IPS-NIHi11 (cell line): ENCODE data around the gene WHAMM.
A peak's percentile ranks its signal among the peaks of the same experiment; 100 is the strongest.
"Not testable (repeated sequence)": the region's sequence is repeated elsewhere in the genome, so short reads cannot be mapped to it uniquely, and the experiment has no call there.

Experiments
- DNase-seq: peaks from one replicate; pipeline ENCODE4 v3.0.0; 2012; ENCODE audit warnings: mixed read lengths, low spot score

WHAMM gene

DNA sequence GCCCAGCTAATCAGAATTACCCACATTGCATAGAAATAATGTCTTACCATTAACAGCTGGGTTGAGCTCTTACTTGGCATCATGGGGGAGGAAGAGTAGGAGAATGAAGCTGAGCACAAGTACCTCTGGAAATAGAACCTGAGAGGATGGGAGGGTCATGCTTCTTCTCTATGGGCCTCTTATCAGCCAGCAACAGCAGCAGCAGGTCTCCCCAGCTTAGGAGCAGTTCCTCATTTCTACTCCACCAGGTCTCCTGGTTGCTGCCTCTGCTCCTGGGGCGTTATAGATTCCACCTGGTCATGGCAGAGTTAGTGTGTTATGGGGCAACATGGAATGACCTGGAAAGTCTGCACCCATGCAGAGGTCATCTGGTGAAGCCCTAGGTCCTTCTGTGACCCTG, 6.9 kb upstream of the WHAMM start:
- no peak for DNase-seq

DNA sequence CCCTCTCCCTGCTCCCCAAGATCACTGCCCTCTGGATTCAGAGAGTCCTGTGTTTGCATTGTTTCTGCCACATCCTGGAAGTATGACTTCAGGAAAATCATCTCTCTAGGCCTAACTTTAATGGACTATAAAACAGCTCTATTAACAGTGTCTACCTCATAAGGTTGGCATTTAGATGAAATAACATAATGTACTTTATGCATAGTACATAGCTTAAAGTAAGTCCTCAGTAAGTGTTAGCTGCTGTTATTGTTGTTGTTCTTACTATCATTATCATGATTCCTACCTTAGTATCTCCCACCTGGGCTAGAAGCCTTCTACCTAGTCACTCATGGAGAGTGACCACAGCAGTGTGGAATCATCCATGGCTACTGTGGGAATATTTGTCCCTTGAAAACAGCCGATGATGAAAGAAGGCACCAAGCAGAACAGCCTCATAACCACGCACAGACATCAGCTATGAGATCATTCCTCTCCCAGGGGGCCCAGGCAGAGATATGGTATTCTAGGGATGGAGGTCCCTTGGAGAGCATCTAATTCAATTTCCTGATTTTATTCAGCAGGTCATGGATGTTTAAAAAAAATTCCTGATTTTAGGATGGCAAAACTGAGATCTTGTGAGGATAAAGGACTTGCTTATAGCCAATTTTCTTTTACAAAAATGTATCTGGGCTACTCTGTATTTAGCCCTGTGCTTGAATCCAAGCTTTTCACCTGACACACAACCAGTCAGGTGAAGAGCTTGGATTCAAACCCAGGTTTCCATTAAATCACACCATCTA, 5.4 kb upstream of the WHAMM start:
- no peak for DNase-seq

- no peak for DNase-seq
These were observed 4.9 kb upstream of the WHAMM start for GRCh38 chr15:82804575-82804949.

GRCh38 chr15:82805994-82806406, 3.4 kb upstream of the WHAMM start, which contains the start of gene FSD2:
Gene FSD2, minus strand, starts transcription at chr15:82806069. Its CDS starts 18,679 bp downstream, at chr15:82787390.
- DNase-seq: no peak

DNA sequence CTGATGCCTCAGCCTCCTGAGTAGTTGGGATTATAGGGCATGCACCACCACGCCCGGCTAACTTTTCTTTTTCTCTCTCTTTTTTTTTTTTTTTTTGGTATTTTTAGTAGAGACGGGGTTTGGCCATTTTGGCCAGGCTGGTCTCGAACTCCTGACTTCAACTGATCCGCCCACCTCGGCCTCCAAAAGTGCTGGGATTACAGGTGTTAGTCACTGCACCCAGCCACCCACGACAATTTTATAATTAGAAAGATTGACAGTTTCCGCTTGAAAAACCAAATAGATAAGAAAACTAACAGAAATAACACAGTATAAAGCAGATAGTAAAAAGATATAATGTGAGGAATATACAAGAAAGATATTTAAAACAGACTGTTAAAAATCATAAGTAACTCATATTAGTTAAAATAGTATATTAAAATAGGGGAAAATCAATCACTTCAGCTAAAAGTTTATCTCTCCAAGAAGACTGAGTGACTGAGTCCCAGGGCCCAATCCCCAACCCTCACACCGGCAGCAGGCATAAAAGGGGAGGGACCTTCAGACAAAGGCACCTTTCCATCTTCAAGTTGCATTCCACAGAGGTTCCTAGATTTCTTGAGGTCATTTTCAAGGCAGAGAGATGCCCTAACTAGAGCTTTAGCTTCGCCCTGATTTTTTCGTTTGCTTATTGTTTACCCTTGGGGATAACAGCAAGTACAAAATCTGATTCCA, 1.4 kb upstream of the WHAMM start:
- DNase-seq: no peak

GRCh38 chr15:82808634-82809041, 790 bp upstream of the WHAMM start:
- no peak for DNase-seq

DNA sequence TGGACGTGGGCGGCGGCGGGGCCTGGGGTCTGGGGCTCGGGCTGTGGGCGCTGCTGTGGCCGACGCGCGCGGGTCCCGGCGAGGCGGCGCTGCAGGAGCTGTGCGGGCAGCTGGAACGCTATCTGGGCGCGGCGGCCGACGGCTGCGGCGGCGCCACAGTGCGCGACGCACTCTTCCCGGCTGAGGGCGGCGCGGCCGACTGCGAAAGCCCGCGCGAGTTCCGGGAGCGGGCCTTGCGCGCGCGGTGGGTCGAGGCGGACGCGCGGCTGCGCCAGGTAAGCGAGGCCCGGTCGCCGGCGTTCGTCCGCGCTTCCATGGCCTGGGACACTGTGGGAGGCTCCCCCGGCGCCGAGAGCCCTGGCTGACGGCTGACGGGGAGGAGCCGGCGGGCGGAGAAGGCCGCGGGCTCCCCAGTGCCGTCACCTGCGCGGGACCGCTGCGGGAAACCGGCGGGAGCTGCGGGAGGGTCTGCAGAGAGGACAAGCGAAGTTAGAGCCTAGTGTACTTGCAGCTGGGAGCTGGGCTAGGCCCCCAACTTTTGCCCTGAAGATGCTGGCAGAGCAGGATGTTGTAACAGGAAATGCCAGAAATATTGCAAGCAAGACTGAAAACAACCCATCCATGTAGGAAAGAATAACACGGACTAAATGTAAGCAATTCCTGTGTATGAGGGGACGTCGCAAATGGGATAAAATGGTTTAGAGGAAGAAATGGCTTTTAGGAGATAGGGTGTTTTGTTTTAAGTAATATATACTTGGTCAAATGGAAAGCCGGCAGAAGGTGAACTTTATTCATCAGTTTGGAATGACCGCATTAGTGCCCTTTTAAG, 847 bp downstream of the WHAMM start:
- DNase-seq: peak; percentile 47

GRCh38 chr15:82810890-82811426, 1.5 kb downstream of the WHAMM start:
- DNase-seq: no peak

GRCh38 chr15:82812994-82813393, 3.6 kb downstream of the WHAMM start:
- no peak for DNase-seq

- no peak for DNase-seq
These were observed 10.7 kb downstream of the WHAMM start for GRCh38 chr15:82820128-82820527.

DNA sequence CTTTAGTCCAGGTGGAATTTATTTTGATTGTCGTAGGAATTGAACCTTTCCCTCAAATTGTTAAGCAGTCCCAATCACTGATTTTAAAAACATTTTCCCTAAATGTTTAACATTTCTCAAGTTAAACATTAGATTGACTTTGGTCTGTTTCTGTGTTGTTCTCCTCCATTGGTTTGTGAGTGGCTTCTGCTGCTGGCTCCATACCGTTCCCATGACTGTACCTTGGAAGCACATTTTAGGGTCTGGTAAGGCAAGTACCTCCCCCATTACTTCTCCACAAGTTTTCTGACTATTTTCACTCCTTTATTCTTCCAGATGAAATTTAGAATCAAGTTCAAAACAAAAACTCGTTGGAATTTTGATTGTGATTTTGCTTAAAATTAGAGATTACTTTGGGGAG, 12.0 kb downstream of the WHAMM start:
- DNase-seq: not testable (repeated sequence)

DNA sequence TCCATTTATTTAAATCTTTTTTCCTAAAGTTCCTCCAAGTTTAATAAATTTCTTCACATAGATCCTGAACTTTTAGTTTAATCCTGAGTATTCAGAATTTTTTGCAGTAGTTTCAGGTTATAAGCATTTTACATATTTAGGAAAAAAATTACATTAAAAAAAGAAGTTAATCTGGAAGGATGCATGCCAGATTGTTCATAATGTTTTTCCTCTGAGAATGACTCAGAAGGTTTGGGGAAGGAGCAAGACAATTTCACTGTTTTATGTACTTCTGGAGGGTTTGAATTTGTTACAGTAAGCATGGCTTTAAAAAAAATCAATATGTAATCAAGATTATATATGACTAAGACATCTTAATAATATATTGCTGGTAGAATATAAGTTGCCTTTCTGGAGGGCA, 12.4 kb downstream of the WHAMM start:
- DNase-seq: not testable (repeated sequence)

GRCh38 chr15:82823049-82823448, 13.6 kb downstream of the WHAMM start:
- no peak for DNase-seq

DNA sequence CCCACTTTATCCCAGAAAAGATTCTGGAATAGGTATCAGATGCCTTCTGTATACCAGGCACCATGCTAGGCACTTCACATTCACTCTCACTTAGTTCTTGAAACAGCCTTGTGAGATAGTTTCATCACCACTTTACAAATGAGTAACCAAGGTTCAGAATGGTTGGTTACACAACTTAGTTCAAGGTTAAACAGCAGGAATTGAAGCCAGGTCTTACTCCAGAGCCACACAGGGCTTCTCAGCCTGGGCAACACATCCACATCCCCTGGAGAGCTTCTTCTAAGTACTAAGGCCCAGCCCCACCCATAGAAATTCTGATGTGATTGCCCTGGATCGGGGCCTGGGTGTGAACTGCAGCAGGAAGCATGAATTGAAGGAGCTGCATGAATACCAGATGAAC, 18.6 kb downstream of the WHAMM start:
- DNase-seq: no peak

DNA sequence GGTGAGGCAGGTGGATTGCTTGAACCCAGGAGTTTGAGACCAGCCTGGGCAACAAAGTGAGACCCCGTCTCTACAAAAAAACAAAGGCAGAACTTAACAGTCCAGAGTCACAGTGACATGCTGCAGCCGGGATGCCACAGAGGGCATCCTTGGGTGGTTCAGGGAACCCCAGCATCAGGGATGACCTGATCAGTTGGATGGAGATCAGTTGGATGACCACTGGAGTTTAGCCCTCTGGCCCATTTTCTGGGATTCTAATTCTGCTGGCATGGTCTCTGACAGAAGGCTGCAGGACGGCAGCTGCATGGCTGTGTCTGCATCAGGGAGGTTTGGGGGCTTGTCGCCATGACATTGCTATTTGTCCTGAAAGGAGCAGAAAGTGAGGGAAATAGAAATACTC, 19.8 kb downstream of the WHAMM start:
- DNase-seq: no peak

- no peak for DNase-seq
These were observed 21.2 kb downstream of the WHAMM start for GRCh38 chr15:82830427-82831173.

DNA sequence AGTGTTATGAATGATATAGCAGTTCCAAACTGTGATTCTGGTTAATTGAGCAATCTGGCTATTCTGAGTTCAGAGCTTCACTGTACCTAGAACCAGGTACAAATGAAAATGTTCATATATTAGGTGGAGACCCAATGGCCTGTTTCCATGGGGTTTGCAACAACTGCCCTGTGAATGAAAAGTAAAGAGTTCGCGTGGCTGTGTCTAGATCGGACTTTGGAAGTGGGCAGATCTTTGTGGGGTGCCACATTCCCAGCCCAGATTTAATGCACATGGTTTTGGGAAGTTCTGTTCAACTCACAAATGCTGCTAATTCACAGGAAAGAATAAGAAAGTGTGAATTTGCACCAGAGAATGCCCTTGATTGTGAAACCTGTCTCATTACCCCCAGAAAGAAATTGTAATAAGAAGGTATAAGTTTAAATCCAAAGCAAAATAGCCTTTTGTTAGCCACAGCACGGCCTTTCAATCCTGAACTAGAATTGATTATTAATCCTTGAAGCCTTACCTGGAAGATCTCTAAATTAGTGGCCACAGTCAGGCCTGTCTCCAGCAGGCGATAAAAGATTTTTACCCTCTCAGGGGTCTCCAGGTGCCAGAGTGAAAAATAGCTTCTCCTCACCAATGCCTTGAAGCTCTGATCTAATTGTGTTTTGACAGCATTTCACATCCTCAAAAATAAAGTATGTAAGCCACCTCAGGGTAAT, 22.6 kb downstream of the WHAMM start:
- no peak for DNase-seq

- DNase-seq: peak; percentile 27
These were observed 23.4 kb downstream of the WHAMM start for GRCh38 chr15:82832601-82833361.

GRCh38 chr15:82833362-82833682, 23.9 kb downstream of the WHAMM start:
- no peak for DNase-seq

- no peak for DNase-seq
These were observed 26.0 kb downstream of the WHAMM start for GRCh38 chr15:82835391-82835917.
